ENCODE measurements around the gene ACVR1.

ACVR1 gene

DNA sequence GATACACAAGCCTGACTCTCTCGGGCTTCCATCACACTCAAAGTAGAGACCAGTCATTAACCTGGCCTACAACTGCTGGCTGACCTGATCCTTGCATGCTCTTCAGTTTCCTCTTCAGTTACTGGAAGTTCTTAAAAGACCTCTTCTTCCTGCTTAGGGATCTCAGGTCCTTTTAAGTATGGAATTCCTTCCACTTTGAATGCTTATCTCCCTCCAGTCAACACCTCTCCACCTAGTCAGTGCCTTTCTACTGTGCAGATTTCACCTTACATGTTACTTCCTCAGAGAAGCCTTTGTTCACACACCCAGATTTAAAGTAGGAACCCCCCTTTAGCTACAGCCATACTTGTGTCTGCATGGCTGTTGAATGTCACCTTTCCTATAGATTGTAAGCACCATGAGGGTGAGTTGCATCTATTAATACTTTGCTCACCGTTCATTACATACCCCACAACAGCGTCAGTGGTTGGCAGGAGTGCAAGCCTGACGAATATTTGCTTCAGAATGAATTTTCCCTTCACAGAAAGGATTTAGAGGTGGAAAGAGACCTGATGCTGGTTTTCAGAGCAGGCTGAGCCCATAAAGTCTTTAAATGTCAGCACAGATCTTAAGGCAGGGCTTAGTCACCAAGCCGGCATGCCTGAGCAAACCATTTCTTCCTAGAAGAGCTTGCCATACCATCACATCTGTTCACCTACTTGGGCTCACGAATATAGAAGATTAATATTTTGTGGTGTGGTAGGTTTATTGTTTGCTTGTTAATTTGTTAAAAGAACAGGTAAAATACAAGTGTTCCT is 90.1 kb downstream of the ACVR1 start:
- Histone ChIP-seq H3K36me3 (ENCODE audit: insufficient read depth, low read length) (no peaks in the 10 kb centered on the region), H3K9ac (ENCODE audit: low read length) (no peak overlapping the region), H3K27ac (ENCODE audit: low read depth, low read length) (no peak overlapping the region), H3K27me3 (ENCODE audit: control insufficient read depth in 1 of 2, insufficient read depth in 2 of 2, low read length in 2 of 2) (no peaks in the 10 kb centered on the region), H3K4me3 (ENCODE audit: low read depth in 1 of 2, low read length in 2 of 2) (no peak overlapping the region), H3K9me3 (ENCODE audit: low read length) (no peaks in the 10 kb centered on the region), H3K4me1 (ENCODE audit: insufficient read depth, low read length) (peaks cover 73% of the 10 kb centered on the region)

GRCh38 chr2:157785200-157785599 is 90.9 kb downstream of the ACVR1 start:
- Histone ChIP-seq H3K4me1 (ENCODE audit: insufficient read depth, low read length) (peaks cover 67% of the 10 kb centered on the region), H3K9ac (ENCODE audit: low read length) (no peak overlapping the region), H3K9me3 (ENCODE audit: low read length) (no peaks in the 10 kb centered on the region), H3K27me3 (ENCODE audit: control insufficient read depth in 1 of 2, insufficient read depth in 2 of 2, low read length in 2 of 2) (no peaks in the 10 kb centered on the region), H3K27ac (ENCODE audit: low read depth, low read length) (no peak overlapping the region), H3K36me3 (ENCODE audit: insufficient read depth, low read length) (no peaks in the 10 kb centered on the region), H3K4me3 (ENCODE audit: low read depth in 1 of 2, low read length in 2 of 2) (no peak overlapping the region)

GRCh38 chr2:157784823-157785175 is 91.3 kb downstream of the ACVR1 start:
- Histone ChIP-seq H3K4me1 (ENCODE audit: insufficient read depth, low read length) (peaks cover 63% of the 10 kb centered on the region), H3K36me3 (ENCODE audit: insufficient read depth, low read length) (no peaks in the 10 kb centered on the region), H3K9ac (ENCODE audit: low read length) (no peak overlapping the region), H3K27ac (ENCODE audit: low read depth, low read length) (no peak overlapping the region), H3K27me3 (ENCODE audit: control insufficient read depth in 1 of 2, insufficient read depth in 2 of 2, low read length in 2 of 2) (no peaks in the 10 kb centered on the region), H3K4me3 (ENCODE audit: low read depth in 1 of 2, low read length in 2 of 2) (no peak overlapping the region), H3K9me3 (ENCODE audit: low read length) (no peaks in the 10 kb centered on the region)

DNA sequence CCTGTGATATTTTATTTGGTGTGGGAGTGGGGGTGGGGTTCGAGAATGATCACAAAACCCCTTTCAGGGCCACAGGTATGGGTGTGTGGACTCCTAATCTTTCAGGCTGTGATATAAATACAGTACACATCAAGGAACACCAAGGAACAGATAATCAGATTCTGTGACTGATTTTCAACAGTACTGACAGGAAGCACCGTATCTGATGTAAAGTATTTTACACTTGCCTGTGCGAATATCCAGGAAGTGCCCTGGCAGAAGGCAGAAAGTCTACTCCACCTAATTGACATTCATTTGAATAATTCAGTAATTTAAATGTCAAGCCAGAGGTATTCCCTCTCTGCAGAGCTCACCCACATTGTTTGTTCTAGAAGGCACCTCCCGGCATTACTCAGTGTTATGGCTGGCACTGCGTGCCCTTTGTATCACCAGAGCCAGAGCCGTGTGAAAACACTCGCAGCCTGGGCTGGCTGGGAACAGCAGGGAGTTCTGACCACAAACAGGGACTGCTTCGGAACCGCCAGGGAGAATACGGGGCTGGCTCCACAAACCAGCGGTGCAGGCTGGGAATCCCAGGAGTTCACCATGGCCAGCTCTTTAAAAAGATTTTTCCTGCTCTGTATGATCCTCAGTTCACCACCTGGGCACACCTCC is 91.8 kb downstream of the ACVR1 start:
- Histone ChIP-seq H3K4me3 (ENCODE audit: low read depth in 1 of 2, low read length in 2 of 2) (no peak overlapping the region), H3K9ac (ENCODE audit: low read length) (no peak overlapping the region), H3K4me1 (ENCODE audit: insufficient read depth, low read length) (peaks cover 58% of the 10 kb centered on the region), H3K27ac (ENCODE audit: low read depth, low read length) (no peak overlapping the region), H3K27me3 (ENCODE audit: control insufficient read depth in 1 of 2, insufficient read depth in 2 of 2, low read length in 2 of 2) (no peaks in the 10 kb centered on the region), H3K36me3 (ENCODE audit: insufficient read depth, low read length) (no peaks in the 10 kb centered on the region), H3K9me3 (ENCODE audit: low read length) (no peaks in the 10 kb centered on the region)

- peaks cover 48% of the 10 kb centered on the region for H3K4me1 ChIP-seq (ENCODE audit: insufficient read depth, low read length)
- no peaks in the 10 kb centered on the region for H3K9me3 ChIP-seq (ENCODE audit: low read length)
- H3K27me3 ChIP-seq (ENCODE audit: control insufficient read depth in 1 of 2, insufficient read depth in 2 of 2, low read length in 2 of 2) = no peaks in the 10 kb centered on the region
- no peak overlapping the region for H3K27ac ChIP-seq (ENCODE audit: low read depth, low read length)
- H3K4me3 ChIP-seq (ENCODE audit: low read depth in 1 of 2, low read length in 2 of 2) = no peak overlapping the region
- H3K36me3 ChIP-seq (ENCODE audit: insufficient read depth, low read length) = peaks cover under 1% of the 10 kb centered on the region
- no peak overlapping the region for H3K9ac ChIP-seq (ENCODE audit: low read length)
Measured at GRCh38 chr2:157783245-157783644, 92.9 kb downstream of the ACVR1 start.

GRCh38 chr2:157782057-157782845 is 93.9 kb downstream of the ACVR1 start:
- Histone ChIP-seq H3K9me3 (ENCODE audit: low read length) (no peaks in the 10 kb centered on the region), H3K4me3 (ENCODE audit: low read depth in 1 of 2, low read length in 2 of 2) (no peak overlapping the region), H3K9ac (ENCODE audit: low read length) (no peak overlapping the region), H3K4me1 (ENCODE audit: insufficient read depth, low read length) (peaks cover 38% of the 10 kb centered on the region), H3K27ac (ENCODE audit: low read depth, low read length) (no peak overlapping the region), H3K27me3 (ENCODE audit: control insufficient read depth in 1 of 2, insufficient read depth in 2 of 2, low read length in 2 of 2) (no peaks in the 10 kb centered on the region), H3K36me3 (ENCODE audit: insufficient read depth, low read length) (peaks cover 7% of the 10 kb centered on the region)

DNA sequence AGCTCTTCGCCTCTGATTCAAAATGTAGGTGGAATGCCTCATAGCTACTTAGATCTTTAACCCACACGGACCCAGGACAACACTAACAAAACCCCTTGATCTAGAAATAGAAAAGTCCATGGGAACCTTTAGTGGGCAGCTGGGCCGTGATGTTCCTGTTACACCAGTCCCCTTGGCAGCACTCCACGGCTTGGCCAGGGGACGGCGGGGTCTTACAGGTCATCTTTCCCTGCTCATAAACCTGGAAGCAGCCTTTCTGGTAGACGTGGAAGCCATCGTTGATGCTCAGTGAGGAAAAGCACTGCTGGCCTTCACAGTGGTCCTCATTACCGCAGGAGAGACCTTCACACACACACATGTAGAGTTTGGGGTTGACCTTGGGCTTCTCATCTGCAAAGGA is 95.9 kb downstream of the ACVR1 start:
- H3K27me3 ChIP-seq (ENCODE audit: control insufficient read depth in 1 of 2, insufficient read depth in 2 of 2, low read length in 2 of 2) = no peaks in the 10 kb centered on the region
- H3K4me3 ChIP-seq (ENCODE audit: low read depth in 1 of 2, low read length in 2 of 2) = no peak overlapping the region
- H3K9me3 ChIP-seq (ENCODE audit: low read length) = no peaks in the 10 kb centered on the region
- peaks cover 18% of the 10 kb centered on the region for H3K4me1 ChIP-seq (ENCODE audit: insufficient read depth, low read length)
- H3K36me3 ChIP-seq (ENCODE audit: insufficient read depth, low read length) = peaks cover 14% of the 10 kb centered on the region
- no peak overlapping the region for H3K27ac ChIP-seq (ENCODE audit: low read depth, low read length)
- H3K9ac ChIP-seq (ENCODE audit: low read length) = no peak overlapping the region

GRCh38 chr2:157779794-157780193 is 96.3 kb downstream of the ACVR1 start:
- H3K4me3 ChIP-seq (ENCODE audit: low read depth in 1 of 2, low read length in 2 of 2) = no peak overlapping the region
- H3K27me3 ChIP-seq (ENCODE audit: control insufficient read depth in 1 of 2, insufficient read depth in 2 of 2, low read length in 2 of 2) = no peaks in the 10 kb centered on the region
- H3K4me1 ChIP-seq (ENCODE audit: insufficient read depth, low read length) = peaks cover 14% of the 10 kb centered on the region
- H3K9me3 ChIP-seq (ENCODE audit: low read length) = no peaks in the 10 kb centered on the region
- peaks cover 18% of the 10 kb centered on the region for H3K36me3 ChIP-seq (ENCODE audit: insufficient read depth, low read length)
- no peak overlapping the region for H3K27ac ChIP-seq (ENCODE audit: low read depth, low read length)
- no peak overlapping the region for H3K9ac ChIP-seq (ENCODE audit: low read length)

DNA sequence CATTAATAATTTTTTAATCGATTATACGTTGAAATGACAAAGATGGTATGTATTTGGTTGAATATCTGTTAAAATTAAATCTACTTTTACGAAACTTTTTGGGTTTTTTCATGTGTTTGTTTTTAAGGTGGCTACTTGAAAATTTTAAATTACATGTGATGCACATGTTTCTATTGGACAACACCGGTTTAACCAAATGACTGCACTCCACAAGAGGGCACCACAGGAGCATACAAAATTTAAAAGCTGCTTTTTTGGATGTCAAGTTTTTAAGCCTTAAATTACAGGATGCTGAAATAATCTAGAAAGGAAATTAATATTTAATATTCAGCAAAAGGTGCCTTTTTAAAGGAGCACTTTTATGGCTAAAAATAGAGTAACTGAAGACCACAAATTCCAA is 98.7 kb downstream of the ACVR1 start:
- no peaks in the 10 kb centered on the region for H3K27me3 ChIP-seq (ENCODE audit: control insufficient read depth in 1 of 2, insufficient read depth in 2 of 2, low read length in 2 of 2)
- peaks cover 32% of the 10 kb centered on the region for H3K36me3 ChIP-seq (ENCODE audit: insufficient read depth, low read length)
- H3K9ac ChIP-seq (ENCODE audit: low read length) = no peak overlapping the region
- H3K27ac ChIP-seq (ENCODE audit: low read depth, low read length) = no peak overlapping the region
- no peaks in the 10 kb centered on the region for H3K9me3 ChIP-seq (ENCODE audit: low read length)
- peaks cover 3% of the 10 kb centered on the region for H3K4me1 ChIP-seq (ENCODE audit: insufficient read depth, low read length)
- no peak overlapping the region for H3K4me3 ChIP-seq (ENCODE audit: low read depth in 1 of 2, low read length in 2 of 2)

- Histone ChIP-seq H3K4me3 (ENCODE audit: low read depth in 1 of 2, low read length in 2 of 2) (no peak overlapping the region), H3K9me3 (ENCODE audit: low read length) (no peaks in the 10 kb centered on the region), H3K36me3 (ENCODE audit: insufficient read depth, low read length) (peaks cover 37% of the 10 kb centered on the region), H3K9ac (ENCODE audit: low read length) (no peak overlapping the region), H3K27me3 (ENCODE audit: control insufficient read depth in 1 of 2, insufficient read depth in 2 of 2, low read length in 2 of 2) (no peaks in the 10 kb centered on the region), H3K27ac (ENCODE audit: low read depth, low read length) (no peak overlapping the region), H3K4me1 (ENCODE audit: insufficient read depth, low read length) (no peaks in the 10 kb centered on the region)
Measured at GRCh38 chr2:157771234-157771633, 104.9 kb downstream of the ACVR1 start.

DNA sequence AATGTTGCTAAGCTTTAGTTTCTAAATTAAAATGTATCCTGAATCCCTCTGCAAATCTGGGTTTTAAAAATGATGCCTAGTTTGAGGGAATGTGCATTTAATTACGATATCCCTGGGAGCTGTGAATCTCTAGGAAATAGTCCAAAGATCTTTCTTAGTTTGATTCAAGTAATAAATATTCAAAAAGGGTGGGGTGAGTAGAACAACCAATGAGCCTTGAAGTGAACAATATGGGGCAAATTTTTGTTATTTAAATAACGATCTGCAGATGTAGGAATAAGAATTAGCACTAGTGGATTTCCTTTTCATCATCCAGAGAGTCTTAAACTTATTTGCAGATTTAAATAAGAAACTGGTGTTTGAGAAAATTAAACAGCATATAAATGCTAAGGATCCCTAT is 106.3 kb downstream of the ACVR1 start:
- no peak overlapping the region for H3K9ac ChIP-seq (ENCODE audit: low read length)
- no peaks in the 10 kb centered on the region for H3K4me1 ChIP-seq (ENCODE audit: insufficient read depth, low read length)
- H3K27ac ChIP-seq (ENCODE audit: low read depth, low read length) = no peak overlapping the region
- no peaks in the 10 kb centered on the region for H3K27me3 ChIP-seq (ENCODE audit: control insufficient read depth in 1 of 2, insufficient read depth in 2 of 2, low read length in 2 of 2)
- no peak overlapping the region for H3K4me3 ChIP-seq (ENCODE audit: low read depth in 1 of 2, low read length in 2 of 2)
- H3K36me3 ChIP-seq (ENCODE audit: insufficient read depth, low read length) = peaks cover 41% of the 10 kb centered on the region
- no peaks in the 10 kb centered on the region for H3K9me3 ChIP-seq (ENCODE audit: low read length)

Measured in muscle layer of colon (tissue), 2 donors.